RWPE1 (cell line): ENCODE data around the gene ZDHHC22.

Experiments
- CTCF ChIA-PET: fragments of 350-600 bp; sonication (Branson Sonifier 250); formaldehyde crosslinking; extraction: SDS; loops from one replicate; lab custom pipeline; 2021; lab: Yijun Ruan, JAX
- POLR2A ChIA-PET: fragments of 400-600 bp; formaldehyde crosslinking; extraction: SDS; loops from one replicate; lab custom pipeline; 2020; ENCODE audit warnings: antibody characterized with exemption; ENCODE audit not compliant: low non-redundant PET; lab: Yijun Ruan, JAX
- DNase-seq: peaks from one replicate; pipeline ENCODE4 v3.0.0; 2012; ENCODE audit warnings: low spot score
- H3K27ac ChIP-seq: fragments of 450-650 bp; 2 replicates; pipeline ENCODE4 v1.5.1; 2017
- TF ChIP-seq, protein P1 (sequence below): fragments of 450-650 bp; conservative IDR thresholded peaks from 2 replicates; pipeline ENCODE4 v1.5.1; 2017; ENCODE audit warnings: low read depth, mild to moderate bottlenecking

ZDHHC22 gene

DNA sequence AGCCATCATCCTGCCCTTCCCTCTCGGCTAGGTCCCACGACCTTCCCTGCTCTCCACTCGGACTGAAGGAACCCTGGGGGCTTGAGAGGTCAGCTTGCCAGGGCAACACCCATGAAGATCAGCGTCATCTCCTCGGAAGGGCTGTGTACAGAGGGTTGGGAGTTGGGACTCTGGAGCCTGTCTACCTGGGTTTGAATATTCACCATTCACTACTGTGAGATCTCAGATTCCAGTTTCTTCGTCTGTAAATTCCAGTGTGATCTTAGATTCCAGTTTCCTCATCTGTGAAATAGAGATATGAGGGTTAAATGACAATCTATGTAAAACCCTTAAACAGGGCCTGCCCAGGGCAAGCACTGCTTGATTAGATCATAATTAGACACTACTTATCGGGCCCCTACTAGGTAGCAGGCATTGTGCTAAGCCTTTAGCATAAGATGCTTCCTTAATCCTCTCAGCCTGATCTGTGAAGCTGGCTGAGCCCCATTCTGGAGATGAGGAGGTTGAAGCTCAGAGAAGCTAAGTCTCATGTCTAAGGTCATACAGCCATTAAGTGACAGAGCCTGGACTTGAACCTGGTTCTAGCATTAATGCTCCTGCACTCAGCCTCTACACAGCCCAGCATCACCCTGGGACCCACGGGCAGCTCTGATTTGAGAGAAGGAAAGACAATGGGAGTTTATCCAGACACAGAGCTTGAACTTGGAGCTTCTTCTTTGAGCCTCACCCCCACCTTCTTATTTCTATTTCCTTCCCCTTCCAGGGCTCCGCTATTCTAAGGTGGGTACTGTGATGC, 612 bp upstream of the ZDHHC22 start:
- H3K27ac ChIP-seq = no peak overlapping the region
- TF ChIP-seq, protein P1, sequence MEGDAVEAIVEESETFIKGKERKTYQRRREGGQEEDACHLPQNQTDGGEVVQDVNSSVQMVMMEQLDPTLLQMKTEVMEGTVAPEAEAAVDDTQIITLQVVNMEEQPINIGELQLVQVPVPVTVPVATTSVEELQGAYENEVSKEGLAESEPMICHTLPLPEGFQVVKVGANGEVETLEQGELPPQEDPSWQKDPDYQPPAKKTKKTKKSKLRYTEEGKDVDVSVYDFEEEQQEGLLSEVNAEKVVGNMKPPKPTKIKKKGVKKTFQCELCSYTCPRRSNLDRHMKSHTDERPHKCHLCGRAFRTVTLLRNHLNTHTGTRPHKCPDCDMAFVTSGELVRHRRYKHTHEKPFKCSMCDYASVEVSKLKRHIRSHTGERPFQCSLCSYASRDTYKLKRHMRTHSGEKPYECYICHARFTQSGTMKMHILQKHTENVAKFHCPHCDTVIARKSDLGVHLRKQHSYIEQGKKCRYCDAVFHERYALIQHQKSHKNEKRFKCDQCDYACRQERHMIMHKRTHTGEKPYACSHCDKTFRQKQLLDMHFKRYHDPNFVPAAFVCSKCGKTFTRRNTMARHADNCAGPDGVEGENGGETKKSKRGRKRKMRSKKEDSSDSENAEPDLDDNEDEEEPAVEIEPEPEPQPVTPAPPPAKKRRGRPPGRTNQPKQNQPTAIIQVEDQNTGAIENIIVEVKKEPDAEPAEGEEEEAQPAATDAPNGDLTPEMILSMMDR = no peak
- ChIA-PET CTCF (interaction anchor here (0.5 to 1.4 kb wide), 5 partner anchors 9 to 512 kb away, joined by 3 to 6 read pairs (median 3); no protein-coding TSS in a partner anchor), POLR2A (no interaction called here)
- DNase-seq = no peak

DNA sequence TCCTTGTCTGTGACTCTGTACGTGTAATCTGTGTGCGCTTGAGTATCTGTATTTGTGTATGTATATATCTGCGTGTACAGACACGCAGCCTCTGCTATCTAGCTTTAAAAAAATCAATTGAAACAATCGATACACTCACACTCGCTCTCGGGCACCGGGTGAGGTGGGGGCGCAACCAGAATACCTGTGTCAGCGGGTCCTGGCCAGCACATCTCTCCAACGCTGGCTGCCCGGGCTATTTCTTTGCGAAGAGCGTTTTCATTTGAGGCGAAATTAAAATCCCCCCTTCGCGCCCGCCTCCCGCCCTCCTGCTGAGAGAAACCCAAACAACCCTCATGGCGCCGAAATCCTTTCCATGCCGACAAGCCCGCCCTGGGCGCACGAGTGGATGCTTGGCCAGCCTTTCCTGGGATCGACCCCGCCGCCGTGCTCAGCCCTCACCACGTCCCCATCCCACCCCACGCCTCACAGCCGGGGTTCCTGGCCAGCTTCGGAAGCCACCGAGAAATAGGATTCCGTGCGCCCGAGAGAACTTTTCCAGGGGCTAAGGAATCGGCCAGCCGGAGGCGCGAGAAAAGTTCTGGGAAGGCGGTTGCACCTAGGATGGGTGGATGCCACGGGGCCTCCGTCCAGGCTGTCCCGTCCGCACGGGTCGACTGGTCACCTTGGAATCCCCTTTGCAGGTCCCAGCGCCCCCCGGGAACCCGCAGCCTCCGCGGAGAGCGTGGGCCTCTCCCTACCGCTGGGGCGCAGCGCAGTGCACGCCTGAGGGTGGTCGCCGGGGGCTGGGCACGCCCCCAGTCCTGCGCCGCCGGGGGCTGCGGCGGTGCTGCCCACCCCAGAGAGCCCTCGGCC, 1.0 kb downstream of the ZDHHC22 start:
- TF ChIP-seq, protein P1 = no peak
- POLR2A ChIA-PET = no interaction called here
- no peak overlapping the region for H3K27ac ChIP-seq
- CTCF ChIA-PET = interaction anchor here (0.8 to 2.1 kb wide), 2 partner anchors 12 to 43 kb away, joined by 4 to 6 read pairs; no protein-coding TSS in a partner anchor
- DNase-seq = no peak

DNA sequence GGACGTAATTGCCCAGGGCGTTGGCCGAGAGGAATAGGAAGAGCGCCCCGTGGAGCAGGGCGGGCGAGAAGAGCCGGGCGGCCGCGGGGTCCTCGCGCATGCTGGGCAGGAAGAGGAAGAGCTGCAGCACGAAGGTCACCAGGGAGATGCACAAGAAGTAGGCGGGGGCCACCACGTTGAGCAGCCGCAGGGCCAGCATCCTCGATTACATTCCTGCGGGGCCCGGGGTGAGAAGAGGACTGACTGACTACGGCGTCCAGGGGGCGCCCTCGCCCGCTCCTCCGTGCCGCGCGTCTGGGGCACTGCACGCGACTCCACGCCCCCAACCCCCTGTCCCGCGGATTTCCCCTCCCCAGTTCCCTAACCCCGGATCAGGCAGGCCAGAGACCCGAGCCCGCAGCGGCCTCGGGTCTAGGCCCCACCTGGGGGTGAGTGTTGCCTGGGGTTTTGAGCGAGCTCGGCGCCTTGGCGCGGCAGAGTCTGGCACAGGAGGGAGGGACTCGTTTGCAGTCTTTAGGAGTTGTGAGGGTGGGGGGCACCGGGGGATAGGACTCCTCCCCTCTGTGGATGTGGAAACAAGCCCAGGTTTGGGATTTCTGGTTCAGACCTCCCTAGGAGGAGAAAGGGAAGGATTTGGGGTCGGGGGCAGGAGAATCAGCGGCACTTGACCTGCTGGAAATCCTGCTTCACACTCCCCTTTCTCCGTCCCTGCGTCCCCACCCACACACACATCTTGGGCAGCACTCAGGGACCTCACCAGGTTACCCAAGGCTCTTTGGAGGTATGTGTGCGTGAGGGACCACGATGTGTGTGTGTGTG, 1.8 kb downstream of the ZDHHC22 start:
- TF ChIP-seq, protein P1 = peak; percentile 56
- H3K27ac ChIP-seq = no peak overlapping the region
- DNase-seq = peak; percentile 41
- CTCF ChIA-PET = interaction anchor here (0.6 to 2.1 kb wide), 3 partner anchors 13 to 42 kb away, joined by 4 to 6 read pairs (median 4); no protein-coding TSS in a partner anchor
- POLR2A ChIA-PET = no interaction called here

DNA sequence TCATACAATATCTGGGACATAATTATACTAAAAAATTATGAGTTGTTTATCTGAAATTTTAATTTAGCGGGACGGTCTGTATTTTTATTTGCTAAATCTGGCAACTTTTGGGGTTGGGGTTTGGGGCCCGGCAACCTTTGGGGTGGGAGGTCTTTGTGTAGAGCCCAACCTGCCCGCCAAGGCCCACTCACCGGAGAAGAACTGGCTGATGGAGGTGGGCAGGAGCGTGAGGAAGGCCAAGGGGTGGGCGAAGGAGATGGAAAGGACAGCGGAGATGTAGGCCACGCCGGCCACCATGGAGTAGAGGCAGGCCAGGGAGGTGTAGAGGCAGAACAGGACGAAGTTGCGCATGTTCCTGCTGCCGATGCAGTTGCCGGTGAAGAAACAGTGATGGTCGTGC, 2.6 kb downstream of the ZDHHC22 start:
- POLR2A ChIA-PET = no interaction called here
- H3K27ac ChIP-seq = no peak overlapping the region
- no peak for DNase-seq
- CTCF ChIA-PET = no interaction called here
- TF ChIP-seq, protein P1 = no peak

DNA sequence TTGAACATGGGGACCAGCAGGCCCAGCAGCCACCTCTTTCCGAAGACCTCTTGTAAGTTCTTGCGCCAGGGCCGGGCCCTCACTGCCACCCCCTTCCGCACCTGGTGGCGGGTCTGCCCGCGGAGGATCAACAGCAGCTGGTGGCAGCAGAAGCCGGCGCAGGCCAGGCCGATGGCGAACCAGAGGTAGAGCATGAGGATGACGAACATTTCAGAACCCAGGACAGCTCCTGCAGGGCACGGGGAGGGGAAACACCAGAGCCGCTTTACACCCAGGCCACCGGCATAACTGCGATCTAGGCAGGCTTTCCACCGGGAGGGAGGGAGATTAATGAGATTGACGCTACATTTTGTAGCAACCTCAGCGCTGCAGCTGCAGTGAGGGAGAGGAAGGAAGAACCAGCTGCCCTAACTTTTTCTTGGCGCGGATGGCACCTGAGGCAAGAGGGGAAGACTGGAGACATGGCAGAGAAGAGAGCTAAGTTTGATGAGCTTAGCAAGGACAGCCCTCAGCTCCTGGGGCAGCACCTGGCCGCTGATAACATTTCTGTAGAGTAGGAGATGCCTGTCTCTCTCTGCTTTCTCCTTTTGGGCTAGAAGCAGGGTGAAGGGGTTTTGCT, 7.8 kb downstream of the ZDHHC22 start:
- POLR2A ChIA-PET = no interaction called here
- DNase-seq = peak; percentile 79
- CTCF ChIA-PET = interaction anchor here (0.6 to 1.9 kb wide), 5 partner anchors 10 to 847 kb away, joined by 3 to 5 read pairs (median 4); no protein-coding TSS in a partner anchor

More for the DNA sequence above, 7.8 kb downstream of the ZDHHC22 start:
- H3K27ac ChIP-seq = no peak overlapping the region
- TF ChIP-seq, protein P1 = no peak
